DOHH2 (cell line): ENCODE data around the gene FAM3B.

ENCODE experiments used
- H3F3A ChIP-seq: fragments of 200-600 bp; sonication (generic), shearing (Covaris generic); 2 replicates; pipeline ENCODE4 v1.6.0; 2016; ENCODE audit warnings: antibody characterized with exemption, mild to moderate bottlenecking; ENCODE audit not compliant: control insufficient read depth, insufficient read depth
- H3K27ac ChIP-seq: fragments of 200-600 bp; sonication (generic); 2 replicates; pipeline ENCODE4 v1.5.1; 2014; ENCODE audit warnings: low read depth, mild to moderate bottlenecking, low read length, moderate library complexity
- H3K27me3 ChIP-seq: fragments of 200-600 bp; sonication (generic); 2 replicates; pipeline ENCODE4 v1.6.1; 2014; ENCODE audit warnings: mild to moderate bottlenecking, low read length, mixed read lengths; ENCODE audit not compliant: control insufficient read depth
- H3K36me3 ChIP-seq: fragments of 200-600 bp; sonication (generic); 2 replicates; pipeline ENCODE4 v1.6.1; 2014; ENCODE audit warnings: mild to moderate bottlenecking, low read length, moderate library complexity, mixed read lengths; ENCODE audit not compliant: control insufficient read depth
- H3K4me1 ChIP-seq: fragments of 200-600 bp; sonication (generic); 2 replicates; pipeline ENCODE4 v1.6.1; 2014; ENCODE audit warnings: mild to moderate bottlenecking, low read length, mixed read lengths; ENCODE audit not compliant: control insufficient read depth
- H3K4me2 ChIP-seq: fragments of 200-600 bp; sonication (generic); 2 replicates; pipeline ENCODE4 v1.6.0; 2014; ENCODE audit warnings: mild to moderate bottlenecking, low read length, moderate library complexity
- H3K4me3 ChIP-seq: fragments of 200-600 bp; sonication (generic); 2 replicates; pipeline ENCODE4 v1.5.1; 2014; ENCODE audit warnings: mild to moderate bottlenecking, low read length, mixed read lengths
- H3K79me2 ChIP-seq: fragments of 200-600 bp; sonication (generic); 2 replicates; pipeline ENCODE4 v1.6.1; 2014; ENCODE audit warnings: mild to moderate bottlenecking, low read length, mixed read lengths; ENCODE audit not compliant: control insufficient read depth
- H3K9me2 ChIP-seq: fragments of 200-600 bp; sonication (generic); replicated peaks from 2 replicates; pipeline ENCODE4 v1.6.1; 2014; ENCODE audit warnings: mild to moderate bottlenecking, low read length, mixed read lengths; ENCODE audit not compliant: control insufficient read depth
- H3K9me3 ChIP-seq: fragments of 200-600 bp; sonication (generic); 2 replicates; pipeline ENCODE4 v1.6.1; 2014; ENCODE audit warnings: antibody characterized with exemption, low read length, mixed read lengths; ENCODE audit not compliant: control insufficient read depth, insufficient read depth
- H4K20me1 ChIP-seq: fragments of 200-600 bp; sonication (generic); 2 replicates; pipeline ENCODE4 v1.6.0; 2014; ENCODE audit warnings: low read depth, mild to moderate bottlenecking, antibody characterized with exemption, low read length, moderate library complexity; ENCODE audit not compliant: control insufficient read depth, insufficient read depth
- EZH2phosphoT487 ChIP-seq: fragments of 200-600 bp; sonication (generic); IDR thresholded peaks from 2 replicates; pipeline ENCODE4 v1.6.1; 2017; ENCODE audit warnings: borderline replicate concordance, mild to moderate bottlenecking, antibody characterized with exemption, low read length, moderate library complexity, mixed read lengths
- TF ChIP-seq, protein P1 (sequence below): fragments of 200-600 bp; sonication (generic); IDR thresholded peaks from one replicate; pipeline ENCODE4 v1.5.1; 2014; ENCODE audit warnings: antibody characterized with exemption, mild to moderate bottlenecking, low read depth, low read length; ENCODE audit not compliant: poor library complexity, severe bottlenecking

FAM3B gene

DNA sequence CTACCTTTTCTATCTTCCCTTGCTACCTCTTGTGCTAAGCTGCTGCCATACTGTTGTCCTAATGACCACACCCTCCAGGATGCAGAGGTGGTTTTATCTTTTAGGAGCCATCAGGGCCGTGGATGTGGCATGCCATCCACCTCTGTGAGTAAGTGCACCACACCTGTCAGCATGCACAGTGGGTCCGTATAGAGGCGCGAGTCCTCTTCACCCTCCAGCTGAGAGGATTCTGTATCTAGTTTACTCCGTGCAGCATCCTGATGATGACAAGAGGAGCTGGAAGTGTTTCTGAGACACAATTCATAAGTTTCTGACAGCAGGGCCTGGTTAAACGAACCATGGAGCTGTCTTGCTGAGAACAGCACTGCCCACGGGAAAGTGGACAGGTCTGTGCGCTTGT lies 11.2 kb downstream of the FAM3B start:
- TF ChIP-seq EZH2phosphoT487, result no peak
- TF ChIP-seq, protein P1, sequence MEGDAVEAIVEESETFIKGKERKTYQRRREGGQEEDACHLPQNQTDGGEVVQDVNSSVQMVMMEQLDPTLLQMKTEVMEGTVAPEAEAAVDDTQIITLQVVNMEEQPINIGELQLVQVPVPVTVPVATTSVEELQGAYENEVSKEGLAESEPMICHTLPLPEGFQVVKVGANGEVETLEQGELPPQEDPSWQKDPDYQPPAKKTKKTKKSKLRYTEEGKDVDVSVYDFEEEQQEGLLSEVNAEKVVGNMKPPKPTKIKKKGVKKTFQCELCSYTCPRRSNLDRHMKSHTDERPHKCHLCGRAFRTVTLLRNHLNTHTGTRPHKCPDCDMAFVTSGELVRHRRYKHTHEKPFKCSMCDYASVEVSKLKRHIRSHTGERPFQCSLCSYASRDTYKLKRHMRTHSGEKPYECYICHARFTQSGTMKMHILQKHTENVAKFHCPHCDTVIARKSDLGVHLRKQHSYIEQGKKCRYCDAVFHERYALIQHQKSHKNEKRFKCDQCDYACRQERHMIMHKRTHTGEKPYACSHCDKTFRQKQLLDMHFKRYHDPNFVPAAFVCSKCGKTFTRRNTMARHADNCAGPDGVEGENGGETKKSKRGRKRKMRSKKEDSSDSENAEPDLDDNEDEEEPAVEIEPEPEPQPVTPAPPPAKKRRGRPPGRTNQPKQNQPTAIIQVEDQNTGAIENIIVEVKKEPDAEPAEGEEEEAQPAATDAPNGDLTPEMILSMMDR, result no peak
- no peaks in the 10 kb centered on the region for H3K36me3 ChIP-seq
- no peak overlapping the region for H3K4me3 ChIP-seq
- no peaks in the 10 kb centered on the region for H3F3A ChIP-seq
- H3K4me1 ChIP-seq, result no peaks in the 10 kb centered on the region
- no peak overlapping the region for H3K27ac ChIP-seq
- no peaks in the 10 kb centered on the region for H3K9me2 ChIP-seq
- H3K4me2 ChIP-seq, result no peak overlapping the region
- H4K20me1 ChIP-seq, result no peaks in the 10 kb centered on the region
- no peaks in the 10 kb centered on the region for H3K9me3 ChIP-seq
- H3K27me3 ChIP-seq, result no peaks in the 10 kb centered on the region; the same call in 1 of the 2 replicates
- H3K79me2 ChIP-seq, result no peaks in the 10 kb centered on the region

DNA sequence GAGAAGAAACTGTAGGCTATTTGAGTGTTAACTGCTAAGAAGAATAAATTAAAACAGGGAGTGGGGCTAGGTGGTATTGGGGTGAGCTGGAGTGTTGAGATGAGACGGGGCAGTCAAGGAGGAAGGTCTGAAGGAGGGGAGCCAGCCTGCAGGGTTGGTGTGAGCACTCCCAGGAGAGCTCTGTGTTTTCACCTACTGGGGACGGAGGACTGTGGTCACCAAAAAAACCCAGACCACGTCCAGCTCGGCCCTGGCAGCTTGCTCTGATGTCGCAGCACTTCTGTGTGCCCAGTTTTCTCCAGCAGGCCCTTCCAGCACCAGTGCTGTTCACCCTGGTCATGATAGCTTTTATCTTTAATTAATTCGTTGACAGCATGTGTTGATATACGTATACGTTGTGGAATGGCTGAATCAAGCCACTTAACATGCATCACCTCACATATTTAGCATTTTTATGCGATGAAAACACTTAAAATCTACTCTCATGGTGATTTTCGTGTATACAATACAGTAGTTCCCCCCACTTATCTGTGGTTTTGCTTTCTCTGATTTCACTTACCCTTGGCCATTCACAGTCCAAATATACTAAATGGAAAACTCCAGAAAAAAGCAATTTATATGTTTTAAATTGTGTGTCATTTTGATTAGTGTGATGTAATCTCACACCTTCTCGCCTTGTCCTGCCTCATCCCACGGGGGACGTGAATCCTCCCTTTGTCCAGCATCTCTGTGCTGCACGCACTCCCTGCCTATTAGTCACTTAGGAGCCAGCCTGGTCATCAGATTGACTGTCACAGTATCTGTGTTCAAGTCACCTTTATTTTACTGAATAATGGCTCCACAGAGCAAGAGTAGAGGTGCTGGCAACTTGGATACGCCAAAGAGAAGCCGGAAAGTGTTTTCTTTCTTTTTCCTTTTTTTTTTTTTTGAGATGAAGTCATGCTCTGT lies 12.3 kb downstream of the FAM3B start:
- no peak overlapping the region for H3K4me2 ChIP-seq
- no peaks in the 10 kb centered on the region for H3K4me1 ChIP-seq
- no peak overlapping the region for H3K4me3 ChIP-seq
- H3F3A ChIP-seq, result no peaks in the 10 kb centered on the region
- no peaks in the 10 kb centered on the region for H3K79me2 ChIP-seq
- H3K27ac ChIP-seq, result no peak overlapping the region
- H4K20me1 ChIP-seq, result no peaks in the 10 kb centered on the region
- no peaks in the 10 kb centered on the region for H3K9me2 ChIP-seq
- no peaks in the 10 kb centered on the region for H3K9me3 ChIP-seq
- H3K36me3 ChIP-seq, result no peaks in the 10 kb centered on the region
- TF ChIP-seq, protein P1, result no peak
- no peak for TF ChIP-seq EZH2phosphoT487
- H3K27me3 ChIP-seq, result no peaks in the 10 kb centered on the region; the same call in 1 of the 2 replicates

DNA sequence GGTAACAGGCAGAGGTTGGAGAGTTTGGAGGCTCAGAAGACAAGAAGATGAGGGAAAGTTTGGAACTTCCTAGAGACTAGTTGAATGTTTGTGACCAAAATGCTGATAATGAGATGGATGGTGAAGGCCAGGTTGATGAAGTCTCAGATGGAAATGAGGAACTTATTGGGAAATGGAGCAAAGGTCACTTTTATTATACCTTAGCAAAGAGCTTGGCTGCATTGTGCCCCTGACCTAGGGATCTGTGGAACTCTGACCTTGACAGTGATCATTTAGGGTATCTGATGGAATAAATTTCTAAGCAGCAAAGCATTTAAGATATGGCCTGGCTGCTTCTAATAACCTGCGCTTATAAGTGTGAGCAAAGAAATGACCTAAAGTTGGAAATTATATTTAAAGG lies 17.2 kb downstream of the FAM3B start:
- no peaks in the 10 kb centered on the region for H3K27me3 ChIP-seq
- no peak overlapping the region for H3K4me2 ChIP-seq
- H3K79me2 ChIP-seq, result no peaks in the 10 kb centered on the region
- no peak overlapping the region for H3K27ac ChIP-seq
- H3K4me1 ChIP-seq, result no peaks in the 10 kb centered on the region
- no peak overlapping the region for H3K4me3 ChIP-seq
- no peaks in the 10 kb centered on the region for H3F3A ChIP-seq
- H4K20me1 ChIP-seq, result no peaks in the 10 kb centered on the region
- H3K9me2 ChIP-seq, result no peaks in the 10 kb centered on the region
- no peaks in the 10 kb centered on the region for H3K36me3 ChIP-seq
- no peaks in the 10 kb centered on the region for H3K9me3 ChIP-seq
- TF ChIP-seq, protein P1, result no peak
- no peak for TF ChIP-seq EZH2phosphoT487
